HepG2 (cell line): ENCODE results near the gene RRM2. TPM values are rescaled to one million over a fixed set of nuclear protein-coding genes. Genes with fewer than 3 reads are reported as not detected.

Experiments used
- ATAC-seq: fragments of 200-7000 bp; cut with Tn5 transposase; 3 replicates; pipeline ENCODE4 v1.9.1; 2020; ENCODE audit warnings: mild to moderate bottlenecking, moderate library complexity
- BruUV-seq: library from RNA; stranded (reverse); fragments of 400-500 nt; replicated peaks from 2 replicates; lab custom pipeline; 2021; lab: Mats Ljungman, UMichigan
- CTCF ChIA-PET: fragments of 300-600 bp; formaldehyde crosslinking; extraction: SDS; loops from one replicate; lab custom pipeline; 2021; ENCODE audit warnings: low total read pairs, inconsistent platforms, low intra/inter-chr PET ratio; lab: Yijun Ruan, JAX
- POLR2A ChIA-PET: fragments of 350-600 bp; sonication (Branson Sonifier 250); formaldehyde crosslinking; loops from one replicate; lab custom pipeline; 2020; ENCODE audit warnings: antibody characterized with exemption, inconsistent platforms; lab: Yijun Ruan, JAX
- DNase-seq: peaks from one replicate; pipeline ENCODE4 v3.0.0-alpha.2; 2015; ENCODE audit warnings: low spot score
- FAIRE-seq: peaks from 3 replicates; lab custom pipeline; 2011; peaks lifted over from hg19 to GRCh38; lab: Jason Lieb, UNC
- H2AFZ ChIP-seq: one replicate; pipeline ENCODE4 v1.6.1; 2011; ENCODE audit warnings: low read length, inconsistent platforms
- H3K27ac ChIP-seq: fragments of 300-600 bp; 3 replicates; pipeline ENCODE4 v1.8.0; 2011; ENCODE audit warnings: mixed run types, mild to moderate bottlenecking, mixed read lengths, low read length, inconsistent platforms; ENCODE audit not compliant: insufficient read depth; ENCODE audit errors: extremely low read length
- H3K27me3 ChIP-seq, 2 experiments: fragments of 200-600 bp in 1 of 2; 2 replicates in 1 of 2; 3 replicates in 1 of 2; pipeline versions ENCODE4 v1.6.0 to v1.8.0; 2011; ENCODE audit warnings: low read length in 2 of 2, mild to moderate bottlenecking in 2 of 2, moderate library complexity in 2 of 2, inconsistent platforms in 1 of 2; ENCODE audit not compliant: insufficient read depth in 2 of 2, control insufficient read depth in 1 of 2
- H3K36me3 ChIP-seq, 2 experiments: fragments of 200-600 bp in 1 of 2; replicated peaks in 1 of 2; 2 replicates in 1 of 2; 3 replicates in 1 of 2; pipeline versions ENCODE4 v1.5.1 to v1.8.0; 2011; ENCODE audit warnings: low read length in 2 of 2, inconsistent platforms in 1 of 2; ENCODE audit not compliant: insufficient read depth in 2 of 2, control insufficient read depth in 1 of 2
- H3K4me1 ChIP-seq: 2 replicates; pipeline ENCODE4 v1.5.1; 2012; ENCODE audit warnings: low read length, inconsistent platforms; ENCODE audit not compliant: insufficient read depth
- H3K4me2 ChIP-seq: 2 replicates; pipeline ENCODE4 v1.6.0; 2011; ENCODE audit warnings: low read depth, low read length, inconsistent platforms
- H3K4me3 ChIP-seq, 3 experiments: fragments of 200-600 bp in 1 of 3; sonication (generic), shearing (Covaris generic) in 1 of 3; replicated peaks in 1 of 3; 2 replicates each; pipeline ENCODE4 v1.5.1; 2011 to 2016; ENCODE audit warnings: low read length in 3 of 3, inconsistent platforms in 2 of 3, low read depth in 2 of 3, mild to moderate bottlenecking in 2 of 3, control low read depth in 1 of 3, mixed read lengths in 1 of 3; ENCODE audit not compliant: insufficient read depth in 1 of 3
- H3K79me2 ChIP-seq: one replicate; pipeline ENCODE4 v1.6.1; 2011; ENCODE audit warnings: low read length, inconsistent platforms; ENCODE audit not compliant: insufficient read depth
- H3K9ac ChIP-seq: 2 replicates; pipeline ENCODE4 v1.6.0; 2011; ENCODE audit warnings: mild to moderate bottlenecking, low read depth, low read length, inconsistent platforms; ENCODE audit not compliant: insufficient read depth
- H3K9me3 ChIP-seq: 2 replicates; pipeline ENCODE4 v1.5.1; 2012; ENCODE audit warnings: mild to moderate bottlenecking, low read length
- H4K20me1 ChIP-seq: 2 replicates; pipeline ENCODE4 v1.6.0; 2011; ENCODE audit warnings: inconsistent platforms, mild to moderate bottlenecking, low read length, moderate library complexity; ENCODE audit not compliant: insufficient read depth
- ARNT2 ChIP-seq: sonication (generic); formaldehyde crosslinking; IDR thresholded peaks from 2 replicates; pipeline ENCODE4 v1.8.0; 2022; ENCODE audit warnings: mild to moderate bottlenecking, low read depth, missing genetic modification reagents, moderate library complexity
- ATF7 ChIP-seq, 2 experiments: fragments of 450-650 bp in 1 of 2; sonication (generic) in 1 of 2; formaldehyde crosslinking in 1 of 2; IDR thresholded peaks; 2 replicates each; pipeline versions ENCODE4 v1.4.0 to v1.6.1; 2016 to 2020; ENCODE audit warnings: antibody characterized with exemption in 1 of 2, mild to moderate bottlenecking in 1 of 2, missing genetic modification reagents in 1 of 2
- BRCA1 ChIP-seq: sonication (generic); formaldehyde crosslinking; IDR thresholded peaks from 2 replicates; pipeline ENCODE4 v1.4.0; 2020; ENCODE audit warnings: missing genetic modification reagents
- CBFB ChIP-seq: sonication (generic); formaldehyde crosslinking; IDR thresholded peaks from 2 replicates; pipeline ENCODE4 v1.4.0; 2020; ENCODE audit warnings: missing genetic modification reagents
- ETS1 ChIP-seq: sonication (generic); formaldehyde crosslinking; IDR thresholded peaks from 2 replicates; pipeline ENCODE4 v1.4.0; 2020; ENCODE audit warnings: missing genetic modification reagents
- GTF3A ChIP-seq: sonication (generic); formaldehyde crosslinking; conservative IDR thresholded peaks from 2 replicates; pipeline ENCODE4 v1.4.0; 2020; ENCODE audit warnings: mild to moderate bottlenecking, missing genetic modification reagents
- KAT2B ChIP-seq: fragments of 150-350 bp; IDR thresholded peaks from 2 replicates; pipeline ENCODE4 v1.6.1; 2014; ENCODE audit warnings: low read depth, low read length, borderline replicate concordance
- PBX3 ChIP-seq: sonication (generic); formaldehyde crosslinking; IDR thresholded peaks from 2 replicates; pipeline ENCODE4 v1.8.1; 2023; ENCODE audit warnings: missing genetic modification reagents, inconsistent platforms, borderline replicate concordance
- ZBTB49 ChIP-seq: sonication (generic); formaldehyde crosslinking; IDR thresholded peaks from 2 replicates; pipeline ENCODE4 v1.4.0; 2020; ENCODE audit warnings: missing genetic modification reagents, borderline replicate concordance
- ZFP36L1 ChIP-seq: sonication (generic); formaldehyde crosslinking; IDR thresholded peaks from 2 replicates; pipeline ENCODE4 v1.8.0; 2022; ENCODE audit warnings: mild to moderate bottlenecking, missing genetic modification reagents, moderate library complexity
- ZFP62 ChIP-seq: sonication (generic); formaldehyde crosslinking; IDR thresholded peaks from 2 replicates; pipeline ENCODE4 v1.4.0; 2020; ENCODE audit warnings: missing genetic modification reagents
- ZNF609 ChIP-seq: sonication (generic); formaldehyde crosslinking; IDR thresholded peaks from 2 replicates; pipeline ENCODE4 v1.4.0; 2020; ENCODE audit warnings: mild to moderate bottlenecking, missing genetic modification reagents, borderline replicate concordance
- ZNF704 ChIP-seq: sonication (generic); formaldehyde crosslinking; IDR thresholded peaks from 2 replicates; pipeline ENCODE4 v1.8.1; 2023; ENCODE audit warnings: mild to moderate bottlenecking, inconsistent platforms, moderate library complexity, missing genetic modification reagents, borderline replicate concordance
- ZSCAN20 ChIP-seq: sonication (generic); formaldehyde crosslinking; IDR thresholded peaks from 2 replicates; pipeline ENCODE4 v1.4.0; 2020; ENCODE audit warnings: missing genetic modification reagents, mild to moderate bottlenecking, borderline replicate concordance
- WGBS: methylation state at CpG from one replicate; pipeline ENCODE4 v1.1.6; 2017; ENCODE audit warnings: low lambda C conversion rate; 5-methylcytosine and 5-hydroxymethylcytosine counted together
- in situ Hi-C: cut with HindIII; loops from 2 replicates; pipeline ENCODE4 v1.10.0; 2017; ENCODE audit warnings: low pct_unique_long_range_greater_than_20kb; ENCODE audit not compliant: extremely low pct_ligation_motif_present
- intact Hi-C: fragments of 100-400 bp; cut with micrococcal nuclease; formaldehyde crosslinking; loops from one replicate; pipeline ENCODE4 v1.10.0; 2022; ENCODE audit not compliant: unreplicated experiment
- polyA plus RNA-seq, 8 experiments: library from polyadenylated mRNA; depleted of rRNA in 3 of 8; stranded (reverse) in 7 of 8; unstranded in 1 of 8; fragments of >200 nt; fragmentation: Illumina TruSeq in 4 of 8; extraction: Trizol in 4 of 8; gene quantifications; 2 replicates each; pipeline versions ENCODE4 v1.2.1 to v1.2.3, GENCODE V29; 2011 to 2016; ENCODE audit warnings: low read depth in 4 of 8, missing spikeins in 1 of 8, mixed read lengths in 1 of 8; ENCODE audit not compliant: insufficient read depth in 1 of 8
- total RNA-seq, 5 experiments: library from RNA; depleted of rRNA; stranded (reverse); fragments of >200 nt; fragmentation: Illumina TruSeq; extraction: Trizol; gene quantifications; 2 replicates each; pipeline ENCODE4 v1.2.3, GENCODE V29; 2016; ENCODE audit warnings: low read depth in 1 of 5

The RRM2 gene
- total and polyA plus RNA-seq, 2 of the 13 experiments (the other 11 are each of a cell fraction or from before 2014, with no cell fraction given), result 31.3 to 150 TPM

- WGBS, result 94% methylated on average over 6 of the region's 6 CpGs
- H3K4me3 ChIP-seq, result no peak overlapping the region
- ChIA-PET CTCF (no interaction called here), POLR2A (no interaction called here)
- ATAC-seq (no peak), FAIRE-seq (no peak), DNase-seq (no peak)
- no peaks in the 10 kb centered on the region for H3K4me1 ChIP-seq
- in situ Hi-C loops (no loop called here), intact Hi-C loops (no loop called here)
- H3K27ac ChIP-seq, result no peak overlapping the region
- no peak overlapping the region for H3K9ac ChIP-seq
- no peaks in the 10 kb centered on the region for H3K27me3 ChIP-seq
- no peaks in the 10 kb centered on the region for H4K20me1 ChIP-seq
- no peak overlapping the region for H2AFZ ChIP-seq
- no TSS peak for BruUV-seq
- no peaks in the 10 kb centered on the region for H3K79me2 ChIP-seq
- H3K36me3 ChIP-seq, result peaks cover 8 to 23% of the 10 kb centered on the region in 2 experiments; a peak in 4 of 5 replicates
- H3K9me3 ChIP-seq, result no peaks in the 10 kb centered on the region
- H3K4me2 ChIP-seq, result no peak overlapping the region
- TF ChIP-seq ZFP36L1 (CRISPR knock-in tag), result no peak
- TF ChIP-seq KAT2B, result no peak
- TF ChIP-seq PBX3 (CRISPR knock-in tag), result no peak
- TF ChIP-seq CBFB, result no peak
- no peak for TF ChIP-seq BRCA1 (CRISPR knock-in tag)
- TF ChIP-seq ARNT2, result no peak
- no peak for TF ChIP-seq ETS1 (CRISPR knock-in tag)
- TF ChIP-seq ATF7 (IDR thresholded peaks at IDR 0.05), result no peak
- no peak for TF ChIP-seq ATF7 (CRISPR knock-in tag; IDR thresholded peaks at IDR 0.05)
- TF ChIP-seq ZSCAN20 (CRISPR knock-in tag), result no peak
- no peak for TF ChIP-seq ZFP62
- no peak for TF ChIP-seq ZNF609 (CRISPR knock-in tag)
- TF ChIP-seq ZNF704 (CRISPR knock-in tag), result no peak
- no peak for TF ChIP-seq GTF3A (CRISPR knock-in tag)
- TF ChIP-seq ZBTB49 (CRISPR knock-in tag), result no peak
Measured at GRCh38 chr2:10159086-10159485, 36.5 kb downstream of the RRM2 start.
